ENCODE measurements around the gene ABHD12.

GRCh38 chr20:25376236-25376635 lies 14.4 kb downstream of the ABHD12 start:
- TF ChIP-seq POLR2A (IDR thresholded peaks at IDR 0.05) (no peak), CTCF (IDR thresholded peaks at IDR 0.05) (no peak)

All from uterus (tissue), 2 donors.